Endothelial cell (in vitro differentiated cells): ENCODE results near the gene NPPB. TPM values are rescaled to one million over a fixed set of nuclear protein-coding genes. Genes with fewer than 3 reads are reported as not detected.

Source experiments
- DNase-seq: peaks from one replicate; pipeline ENCODE4 v3.0.0; 2021; ENCODE audit warnings: low spot score
- H3K27ac Mint-ChIP-seq: one replicate; pipeline ENCODE4 v1.8.0; 2021; ENCODE audit warnings: mixed read lengths, inconsistent platforms; ENCODE audit not compliant: unreplicated experiment
- H3K27me3 Mint-ChIP-seq: one replicate; pipeline ENCODE4 v1.8.0; 2021; ENCODE audit warnings: mild to moderate bottlenecking, moderate library complexity, mixed read lengths, inconsistent platforms; ENCODE audit not compliant: unreplicated experiment
- H3K36me3 Mint-ChIP-seq: one replicate; pipeline ENCODE4 v1.8.0; 2021; ENCODE audit warnings: mild to moderate bottlenecking, low read depth, mixed read lengths, inconsistent platforms; ENCODE audit not compliant: unreplicated experiment
- H3K4me1 Mint-ChIP-seq: one replicate; pipeline ENCODE4 v1.8.0; 2021; ENCODE audit warnings: mild to moderate bottlenecking, mixed read lengths, inconsistent platforms; ENCODE audit not compliant: unreplicated experiment
- H3K4me3 Mint-ChIP-seq: one replicate; pipeline ENCODE4 v1.8.0; 2021; ENCODE audit warnings: mild to moderate bottlenecking, mixed read lengths, inconsistent platforms; ENCODE audit not compliant: unreplicated experiment
- H3K9me3 Mint-ChIP-seq: one replicate; pipeline ENCODE4 v1.8.0; 2021; ENCODE audit warnings: mixed read lengths, inconsistent platforms; ENCODE audit not compliant: unreplicated experiment
- total RNA-seq: library from RNA; stranded (reverse); fragmentation: NEBNext Ultra II Directional; extraction: Animal tissue kit (Norgen Biotek cat#: 25700); gene quantifications from one replicate; pipeline ENCODE4 v1.2.1, GENCODE V29; 2021; ENCODE audit not compliant: unreplicated experiment
- TF ChIP-seq, protein P1 (sequence below): fragments of 200-600 bp; sonication (generic); IDR thresholded peaks from one replicate; pipeline ENCODE4 v1.5.0; 2021; ENCODE audit warnings: antibody characterized with exemption; ENCODE audit not compliant: unreplicated experiment

NPPB gene
- total RNA-seq, 1 donor from 2014 or later = not detected

DNA sequence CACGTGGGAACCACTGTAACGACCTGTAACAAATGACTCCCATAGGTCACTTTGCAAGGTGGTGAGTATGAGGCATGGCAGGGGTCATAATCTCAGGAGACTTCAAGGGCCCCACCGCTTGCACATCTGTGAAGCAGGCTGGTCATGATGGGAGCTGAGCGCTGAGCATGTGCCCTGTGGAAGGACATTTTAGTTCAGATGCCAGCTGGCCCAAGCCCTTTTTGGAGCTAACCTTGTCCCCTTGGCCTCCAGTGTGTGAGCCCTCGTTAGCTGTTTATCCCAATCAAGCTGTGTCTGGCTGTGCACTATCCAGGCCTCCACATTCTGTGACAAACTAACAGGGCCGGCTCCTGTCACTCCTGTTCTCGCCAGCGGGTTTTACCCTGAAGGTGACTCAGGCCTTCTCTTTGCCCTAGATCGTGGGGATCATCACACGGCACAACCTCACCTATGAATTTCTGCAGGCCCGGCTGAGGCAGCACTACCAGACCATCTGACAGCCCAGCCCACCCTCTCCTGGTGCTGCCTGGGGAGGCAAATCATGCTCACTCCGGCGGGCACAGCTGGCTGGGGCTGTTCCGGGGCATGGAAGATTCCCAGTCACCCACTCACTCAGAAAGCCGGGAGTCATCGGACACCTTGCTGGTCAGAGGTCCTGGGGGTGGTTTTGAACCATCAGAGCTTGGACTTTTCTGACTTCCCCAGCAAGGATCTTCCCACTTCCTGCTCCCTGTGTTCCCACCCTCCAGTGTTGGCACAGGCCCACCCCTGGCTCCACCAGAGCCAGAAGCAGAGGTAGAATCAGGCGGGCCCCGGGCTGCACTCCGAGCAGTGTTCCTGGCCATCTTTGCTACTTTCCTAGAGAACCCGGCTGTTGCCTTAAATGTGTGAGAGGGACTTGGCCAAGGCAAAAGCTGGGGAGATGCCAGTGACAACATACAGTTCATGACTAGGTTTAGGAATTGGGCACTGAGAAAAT, 18.7 kb downstream of the NPPB start:
- no peak for DNase-seq
- H3K9me3 Mint-ChIP-seq = no peaks in the 10 kb centered on the region
- H3K4me1 Mint-ChIP-seq = peaks cover 8% of the 10 kb centered on the region
- no peak overlapping the region for H3K4me3 Mint-ChIP-seq
- H3K27ac Mint-ChIP-seq = no peak overlapping the region
- peaks cover 66% of the 10 kb centered on the region for H3K36me3 Mint-ChIP-seq
- H3K27me3 Mint-ChIP-seq = peaks cover 6% of the 10 kb centered on the region
- TF ChIP-seq, protein P1, sequence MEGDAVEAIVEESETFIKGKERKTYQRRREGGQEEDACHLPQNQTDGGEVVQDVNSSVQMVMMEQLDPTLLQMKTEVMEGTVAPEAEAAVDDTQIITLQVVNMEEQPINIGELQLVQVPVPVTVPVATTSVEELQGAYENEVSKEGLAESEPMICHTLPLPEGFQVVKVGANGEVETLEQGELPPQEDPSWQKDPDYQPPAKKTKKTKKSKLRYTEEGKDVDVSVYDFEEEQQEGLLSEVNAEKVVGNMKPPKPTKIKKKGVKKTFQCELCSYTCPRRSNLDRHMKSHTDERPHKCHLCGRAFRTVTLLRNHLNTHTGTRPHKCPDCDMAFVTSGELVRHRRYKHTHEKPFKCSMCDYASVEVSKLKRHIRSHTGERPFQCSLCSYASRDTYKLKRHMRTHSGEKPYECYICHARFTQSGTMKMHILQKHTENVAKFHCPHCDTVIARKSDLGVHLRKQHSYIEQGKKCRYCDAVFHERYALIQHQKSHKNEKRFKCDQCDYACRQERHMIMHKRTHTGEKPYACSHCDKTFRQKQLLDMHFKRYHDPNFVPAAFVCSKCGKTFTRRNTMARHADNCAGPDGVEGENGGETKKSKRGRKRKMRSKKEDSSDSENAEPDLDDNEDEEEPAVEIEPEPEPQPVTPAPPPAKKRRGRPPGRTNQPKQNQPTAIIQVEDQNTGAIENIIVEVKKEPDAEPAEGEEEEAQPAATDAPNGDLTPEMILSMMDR = no peak

DNA sequence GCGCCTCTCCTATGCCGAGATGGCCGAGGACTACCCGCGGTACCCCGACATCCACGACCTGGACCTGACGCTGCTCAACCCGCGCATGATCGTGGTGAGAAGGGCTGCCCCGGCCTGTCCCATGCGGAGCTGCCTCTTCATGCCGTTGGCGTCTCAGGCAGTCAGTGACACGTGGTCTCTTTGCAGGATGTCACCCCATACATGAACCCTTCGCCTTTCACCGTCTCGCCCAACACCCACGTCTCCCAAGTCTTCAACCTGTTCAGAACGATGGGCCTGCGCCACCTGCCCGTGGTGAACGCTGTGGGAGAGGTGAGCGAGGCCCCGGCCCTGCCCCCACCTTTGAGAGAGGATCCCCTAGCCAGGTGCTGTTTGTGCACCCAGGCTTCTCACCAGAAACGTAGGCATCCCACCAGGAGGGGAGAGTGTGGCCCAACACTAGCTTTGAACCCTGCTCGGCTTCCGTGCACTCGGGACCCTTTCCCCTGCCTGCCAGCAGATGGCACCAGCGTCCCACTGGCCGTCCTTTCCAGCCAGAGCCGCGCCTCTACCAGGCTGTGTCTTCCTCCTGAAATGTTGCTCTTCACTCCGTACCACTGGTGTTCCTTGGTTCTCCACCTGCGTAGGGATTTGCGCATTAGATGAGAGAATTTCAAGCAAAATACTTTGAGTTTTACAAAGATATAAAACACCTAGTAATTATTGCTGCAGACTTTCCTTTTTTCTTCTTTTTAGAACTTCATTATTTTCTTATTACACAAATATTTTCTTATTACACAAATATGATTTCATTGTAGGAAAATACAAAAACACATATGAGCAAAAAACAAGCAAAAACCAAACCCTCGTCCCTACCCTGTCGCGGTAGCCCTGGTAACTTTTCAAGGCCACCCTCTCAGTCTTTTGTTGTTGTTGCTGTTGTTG, 20.1 kb downstream of the NPPB start:
- Mint-ChIP-seq H3K27ac (peak overlapping the region; percentile 64), H3K4me1 (peaks cover 8% of the 10 kb centered on the region), H3K9me3 (no peaks in the 10 kb centered on the region), H3K27me3 (peaks cover 7% of the 10 kb centered on the region), H3K4me3 (peak overlapping the region; percentile 75), H3K36me3 (peaks cover 57% of the 10 kb centered on the region)
- TF ChIP-seq, protein P1 = peak; percentile 78
- DNase-seq = peak; percentile 81

- H3K27me3 Mint-ChIP-seq = peaks cover 11% of the 10 kb centered on the region
- peaks cover 8% of the 10 kb centered on the region for H3K4me1 Mint-ChIP-seq
- TF ChIP-seq, protein P1 = no peak
- H3K9me3 Mint-ChIP-seq = no peaks in the 10 kb centered on the region
- no peak overlapping the region for H3K4me3 Mint-ChIP-seq
- no peak overlapping the region for H3K27ac Mint-ChIP-seq
- H3K36me3 Mint-ChIP-seq = peaks cover 59% of the 10 kb centered on the region
- DNase-seq = no peak
These were observed 20.9 kb downstream of the NPPB start for GRCh38 chr1:11837767-11838348.

DNA sequence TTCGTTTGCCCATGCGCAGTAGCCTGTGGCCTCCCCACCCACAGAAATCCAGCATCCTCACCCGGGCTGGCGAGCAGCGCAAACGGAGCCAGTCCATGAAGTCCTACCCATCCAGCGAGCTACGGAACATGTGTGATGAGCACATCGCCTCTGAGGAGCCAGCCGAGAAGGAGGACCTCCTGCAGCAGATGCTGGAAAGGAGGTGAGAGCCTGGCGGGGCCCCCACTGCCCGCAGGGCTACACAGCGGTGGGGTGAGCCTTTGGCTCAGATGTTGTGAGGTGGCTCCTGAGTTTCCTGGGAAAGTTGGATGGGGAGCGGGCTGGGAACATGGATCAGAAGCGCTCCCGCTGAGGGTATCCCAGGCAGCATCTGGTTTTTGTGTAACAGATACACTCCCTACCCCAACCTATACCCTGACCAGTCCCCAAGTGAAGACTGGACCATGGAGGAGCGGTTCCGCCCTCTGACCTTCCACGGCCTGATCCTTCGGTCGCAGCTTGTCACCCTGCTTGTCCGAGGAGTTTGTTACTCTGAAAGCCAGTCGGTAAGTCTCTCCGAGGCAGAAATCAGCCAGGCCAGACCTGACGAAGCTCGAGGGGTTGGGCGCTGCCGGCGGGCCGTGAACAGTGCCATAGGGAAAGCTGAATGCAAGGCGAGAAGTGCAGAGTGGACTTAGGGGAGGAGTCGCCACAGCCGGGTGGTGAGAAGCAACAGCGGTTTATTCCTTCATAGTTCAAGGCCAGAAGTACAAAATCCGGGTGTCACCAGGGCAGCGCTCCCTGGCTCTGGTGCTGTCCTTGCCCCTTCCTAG, 21.6 kb downstream of the NPPB start:
- Mint-ChIP-seq H3K27ac (no peak overlapping the region), H3K36me3 (peaks cover 58% of the 10 kb centered on the region), H3K9me3 (no peaks in the 10 kb centered on the region), H3K4me1 (peaks cover 5% of the 10 kb centered on the region), H3K4me3 (no peak overlapping the region), H3K27me3 (peaks cover 11% of the 10 kb centered on the region)
- TF ChIP-seq, protein P1 = no peak
- DNase-seq = no peak
